Neural cell (in vitro differentiated cells): ENCODE measurements around the gene BRF1.

Experiments
- EZH2 ChIP-seq: fragments of 200-600, 300-800 bp; shearing (Covaris generic), sonication (generic); IDR thresholded peaks from 2 replicates; pipeline ENCODE4 v1.6.1; 2014; ENCODE audit warnings: antibody characterized with exemption, low read length, borderline replicate concordance, mild to moderate bottlenecking; ENCODE audit not compliant: insufficient read depth, poor library complexity, severe bottlenecking
- MXI1 ChIP-seq: fragments of 450-650 bp; conservative IDR thresholded peaks from 2 replicates; pipeline ENCODE4 v1.6.1; 2014; ENCODE audit warnings: antibody characterized with exemption, mild to moderate bottlenecking; ENCODE audit not compliant: poor library complexity, severe bottlenecking
- TF ChIP-seq, protein P1 (sequence below): IDR thresholded peaks from 2 replicates; pipeline ENCODE4 v1.6.1; 2012; ENCODE audit warnings: borderline replicate concordance
- TF ChIP-seq, protein P2 (sequence below): fragments of 450-650 bp; IDR thresholded peaks from 2 replicates; pipeline ENCODE4 v1.5.1; 2014; ENCODE audit warnings: antibody characterized with exemption, mild to moderate bottlenecking, moderate library complexity; ENCODE audit not compliant: poor library complexity, severe bottlenecking

DNA sequence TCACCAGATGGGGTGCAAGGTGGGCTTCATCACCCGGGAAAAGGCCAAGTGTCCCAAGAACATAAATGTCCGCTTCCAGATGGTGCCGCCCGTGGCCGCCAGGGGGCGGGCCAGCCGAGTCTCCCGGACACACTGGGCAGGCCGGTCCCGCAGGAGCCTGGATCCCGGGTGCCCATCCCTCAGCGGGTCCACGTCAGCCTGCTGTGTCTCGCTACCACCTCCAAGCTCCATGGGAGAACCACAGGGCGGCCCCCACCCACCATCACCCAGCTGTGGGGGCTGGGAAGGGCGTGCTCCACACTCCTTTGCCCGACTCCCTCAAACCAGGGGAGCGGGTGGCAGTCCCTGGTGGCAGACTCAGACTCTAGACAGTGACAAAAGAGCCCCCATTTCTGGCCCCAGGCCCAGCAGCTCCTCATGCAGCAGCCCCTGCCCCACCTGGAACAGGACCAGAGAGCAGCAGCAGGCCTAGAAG, 97.7 kb downstream of the BRF1 start:
- TF ChIP-seq MXI1 (no peak), EZH2 (no peak)
- TF ChIP-seq, protein P1, sequence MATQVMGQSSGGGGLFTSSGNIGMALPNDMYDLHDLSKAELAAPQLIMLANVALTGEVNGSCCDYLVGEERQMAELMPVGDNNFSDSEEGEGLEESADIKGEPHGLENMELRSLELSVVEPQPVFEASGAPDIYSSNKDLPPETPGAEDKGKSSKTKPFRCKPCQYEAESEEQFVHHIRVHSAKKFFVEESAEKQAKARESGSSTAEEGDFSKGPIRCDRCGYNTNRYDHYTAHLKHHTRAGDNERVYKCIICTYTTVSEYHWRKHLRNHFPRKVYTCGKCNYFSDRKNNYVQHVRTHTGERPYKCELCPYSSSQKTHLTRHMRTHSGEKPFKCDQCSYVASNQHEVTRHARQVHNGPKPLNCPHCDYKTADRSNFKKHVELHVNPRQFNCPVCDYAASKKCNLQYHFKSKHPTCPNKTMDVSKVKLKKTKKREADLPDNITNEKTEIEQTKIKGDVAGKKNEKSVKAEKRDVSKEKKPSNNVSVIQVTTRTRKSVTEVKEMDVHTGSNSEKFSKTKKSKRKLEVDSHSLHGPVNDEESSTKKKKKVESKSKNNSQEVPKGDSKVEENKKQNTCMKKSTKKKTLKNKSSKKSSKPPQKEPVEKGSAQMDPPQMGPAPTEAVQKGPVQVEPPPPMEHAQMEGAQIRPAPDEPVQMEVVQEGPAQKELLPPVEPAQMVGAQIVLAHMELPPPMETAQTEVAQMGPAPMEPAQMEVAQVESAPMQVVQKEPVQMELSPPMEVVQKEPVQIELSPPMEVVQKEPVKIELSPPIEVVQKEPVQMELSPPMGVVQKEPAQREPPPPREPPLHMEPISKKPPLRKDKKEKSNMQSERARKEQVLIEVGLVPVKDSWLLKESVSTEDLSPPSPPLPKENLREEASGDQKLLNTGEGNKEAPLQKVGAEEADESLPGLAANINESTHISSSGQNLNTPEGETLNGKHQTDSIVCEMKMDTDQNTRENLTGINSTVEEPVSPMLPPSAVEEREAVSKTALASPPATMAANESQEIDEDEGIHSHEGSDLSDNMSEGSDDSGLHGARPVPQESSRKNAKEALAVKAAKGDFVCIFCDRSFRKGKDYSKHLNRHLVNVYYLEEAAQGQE: no peak
- TF ChIP-seq, protein P2, sequence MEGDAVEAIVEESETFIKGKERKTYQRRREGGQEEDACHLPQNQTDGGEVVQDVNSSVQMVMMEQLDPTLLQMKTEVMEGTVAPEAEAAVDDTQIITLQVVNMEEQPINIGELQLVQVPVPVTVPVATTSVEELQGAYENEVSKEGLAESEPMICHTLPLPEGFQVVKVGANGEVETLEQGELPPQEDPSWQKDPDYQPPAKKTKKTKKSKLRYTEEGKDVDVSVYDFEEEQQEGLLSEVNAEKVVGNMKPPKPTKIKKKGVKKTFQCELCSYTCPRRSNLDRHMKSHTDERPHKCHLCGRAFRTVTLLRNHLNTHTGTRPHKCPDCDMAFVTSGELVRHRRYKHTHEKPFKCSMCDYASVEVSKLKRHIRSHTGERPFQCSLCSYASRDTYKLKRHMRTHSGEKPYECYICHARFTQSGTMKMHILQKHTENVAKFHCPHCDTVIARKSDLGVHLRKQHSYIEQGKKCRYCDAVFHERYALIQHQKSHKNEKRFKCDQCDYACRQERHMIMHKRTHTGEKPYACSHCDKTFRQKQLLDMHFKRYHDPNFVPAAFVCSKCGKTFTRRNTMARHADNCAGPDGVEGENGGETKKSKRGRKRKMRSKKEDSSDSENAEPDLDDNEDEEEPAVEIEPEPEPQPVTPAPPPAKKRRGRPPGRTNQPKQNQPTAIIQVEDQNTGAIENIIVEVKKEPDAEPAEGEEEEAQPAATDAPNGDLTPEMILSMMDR: peak; percentile 82
